Stimulated activated CD8-positive, alpha-beta memory T cell treated with anti-CD3 and anti-CD28 coated beads, Interleukin-7, amount 100 ng/mL, for 4 hours (primary cell): ENCODE measurements around the gene MRPS14.
"Not testable (repeated sequence)": the region's sequence is repeated elsewhere in the genome, so short reads cannot be mapped to it uniquely, and the experiment has no call there.

Experiments
- DNase-seq, 2 donors: peaks; one replicate each; pipeline ENCODE4 v3.0.0-alpha.2; 2020; ENCODE audit warnings: low read depth in 2 of 2

Gene MRPS14

GRCh38 chr1:175023043-175023921 is at the start of gene MRPS14:
MRPS14 (minus strand) TSS chr1:175023425; CDS start chr1:175023408, 17 bp downstream.
- DNase-seq: peak; percentile 97 to 98

DNA sequence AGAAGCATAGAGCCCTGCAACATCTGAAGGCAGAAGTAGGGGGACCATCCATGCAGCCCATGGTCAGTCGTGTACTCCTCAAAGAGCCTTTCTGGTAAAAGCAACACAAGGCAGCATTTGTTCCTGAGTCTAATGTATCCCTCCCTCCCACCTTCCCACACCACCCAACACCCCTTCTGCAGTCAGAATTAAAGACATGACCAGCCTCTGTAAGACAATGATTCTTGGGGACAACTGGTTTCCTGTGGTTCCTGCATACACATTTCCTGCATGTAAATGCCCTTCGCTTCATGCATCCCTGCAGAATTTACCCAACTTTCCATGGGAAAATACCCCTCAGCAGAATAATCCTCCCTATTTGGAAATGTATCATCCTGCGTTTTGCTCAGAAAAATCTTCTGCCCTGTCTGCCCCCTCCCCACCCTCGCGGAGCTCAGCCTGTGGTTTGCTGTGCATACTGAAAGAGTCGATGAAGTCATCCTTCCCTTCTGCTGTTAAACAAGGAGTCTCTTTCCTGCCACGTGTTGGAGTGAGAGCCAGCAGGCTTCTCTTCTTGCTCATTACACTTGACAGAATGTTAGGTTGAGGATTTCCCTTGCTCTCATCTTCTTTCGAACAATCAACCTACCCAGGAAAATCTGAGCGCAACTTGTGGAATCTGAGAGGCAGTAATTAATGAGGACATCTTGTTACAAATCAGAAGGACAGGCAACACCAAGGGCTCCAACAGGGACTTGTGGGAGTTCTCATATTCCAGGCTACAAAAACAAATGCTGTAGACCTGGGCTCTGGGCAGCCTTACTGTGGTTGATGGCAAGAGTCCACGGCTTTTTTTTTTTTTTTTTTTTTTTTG is 49.1 kb upstream of the MRPS14 start:
- no peak for DNase-seq

GRCh38 chr1:175071276-175071943 is 48.2 kb upstream of the MRPS14 start:
- no peak for DNase-seq

DNA sequence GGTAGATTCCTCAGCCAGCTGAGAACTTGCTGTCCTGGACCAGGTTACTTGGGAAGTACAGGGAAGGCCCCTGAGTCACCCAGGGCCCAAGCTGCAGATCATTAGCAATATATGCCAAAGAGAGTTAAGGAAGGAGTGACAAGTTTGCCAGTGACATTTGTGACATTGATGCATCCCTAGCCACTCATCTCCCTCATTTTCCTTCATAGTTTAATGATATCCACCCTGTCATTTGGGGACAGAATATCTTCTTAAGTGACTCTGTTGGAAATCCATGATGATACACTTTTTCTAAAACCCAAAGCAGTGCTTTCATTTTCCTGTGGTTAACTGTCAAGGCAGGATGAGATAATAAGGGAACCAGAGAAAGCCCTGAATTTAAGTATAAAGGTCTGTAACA is 47.6 kb upstream of the MRPS14 start:
- no peak for DNase-seq

GRCh38 chr1:175067362-175068106 is 44.3 kb upstream of the MRPS14 start, which contains the start of gene TNN:
TNN (plus strand) TSS chr1:175067833; CDS start chr1:175077419, 9,586 bp downstream.
- DNase-seq: no peak

DNA sequence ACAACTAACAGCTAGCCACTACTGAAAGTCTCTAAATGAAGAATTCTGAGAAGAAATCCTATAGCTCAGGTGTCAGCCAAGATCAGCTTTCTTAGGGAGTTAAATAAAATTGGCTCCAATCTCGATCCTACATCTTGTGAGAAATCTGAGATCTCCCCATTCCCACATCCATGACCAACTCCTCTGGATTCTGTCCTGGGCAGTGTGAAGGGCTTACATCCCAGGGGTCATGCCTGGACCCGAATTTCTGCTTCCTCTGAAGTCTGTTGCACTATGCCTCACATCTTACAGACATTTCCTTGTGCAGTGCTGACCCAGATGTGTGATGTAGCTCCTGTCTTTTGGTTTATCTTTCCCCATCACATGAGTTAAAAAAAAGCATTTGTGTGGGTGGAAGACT is 39.6 kb upstream of the MRPS14 start:
- DNase-seq: no peak

- no peak for DNase-seq
Observed at GRCh38 chr1:175062339-175062738, 39.1 kb upstream of the MRPS14 start.

DNA sequence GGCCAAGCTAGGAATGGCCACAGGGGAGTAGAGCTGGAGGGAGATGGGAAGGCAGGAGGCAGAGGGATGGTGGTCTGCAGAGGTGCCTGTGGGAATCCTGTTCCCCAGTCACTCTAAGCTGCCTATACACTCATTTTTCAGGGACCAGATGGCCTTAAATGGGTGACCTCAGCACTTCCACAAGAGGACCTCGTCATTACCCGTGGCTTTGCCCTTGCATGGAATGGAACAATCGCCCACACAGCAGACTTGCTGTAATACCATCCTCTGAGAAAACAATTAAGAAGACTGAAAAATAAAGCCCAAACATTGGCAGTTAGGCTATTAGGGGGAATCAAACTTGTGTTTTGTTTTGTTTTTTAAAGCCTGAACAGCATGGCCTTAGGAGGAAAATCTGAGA is 31.5 kb upstream of the MRPS14 start:
- no peak for DNase-seq

- DNase-seq: no peak
Observed at GRCh38 chr1:175050992-175051391, 27.8 kb upstream of the MRPS14 start.

DNA sequence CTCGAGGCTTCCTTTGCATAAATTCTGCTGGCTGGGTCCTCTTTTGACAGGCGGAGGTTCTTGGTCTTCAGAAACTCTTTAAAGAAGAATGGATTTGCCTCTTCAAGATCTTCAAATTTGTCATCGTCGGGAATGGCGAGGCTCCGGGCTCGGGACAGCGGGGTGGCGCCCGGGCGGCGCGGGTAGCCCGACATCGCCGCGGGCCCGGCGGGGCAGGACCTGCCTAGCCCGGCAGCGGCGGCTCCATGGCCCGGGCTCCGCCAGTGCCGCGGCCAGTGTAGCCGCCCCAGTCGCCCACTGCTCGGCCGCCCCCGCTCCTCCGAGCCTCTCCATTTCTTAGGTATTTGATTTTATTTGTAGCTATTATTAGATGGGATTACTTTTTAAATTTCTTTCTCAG is 22.3 kb upstream of the MRPS14 start:
- DNase-seq: no peak

DNA sequence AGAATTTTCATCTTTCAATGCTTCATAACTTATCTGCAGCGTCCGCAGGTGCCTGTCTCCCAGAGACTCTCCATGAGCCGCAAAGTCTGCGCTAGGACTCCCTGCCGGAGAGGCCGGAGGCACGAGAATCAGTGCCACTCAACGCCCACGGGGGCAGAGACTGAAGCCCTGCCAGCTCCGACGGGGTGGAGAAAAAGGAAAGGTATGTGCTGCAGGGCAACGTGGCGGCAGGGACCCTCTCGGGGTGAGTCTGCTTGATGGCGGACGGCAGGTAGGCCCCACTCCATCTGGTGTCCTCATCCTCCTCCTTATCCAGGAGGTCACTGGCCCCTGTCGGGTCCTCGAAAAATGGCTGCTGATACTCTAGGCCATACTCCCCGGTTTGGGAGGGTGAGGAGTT is 21.9 kb upstream of the MRPS14 start:
- no peak for DNase-seq

DNA sequence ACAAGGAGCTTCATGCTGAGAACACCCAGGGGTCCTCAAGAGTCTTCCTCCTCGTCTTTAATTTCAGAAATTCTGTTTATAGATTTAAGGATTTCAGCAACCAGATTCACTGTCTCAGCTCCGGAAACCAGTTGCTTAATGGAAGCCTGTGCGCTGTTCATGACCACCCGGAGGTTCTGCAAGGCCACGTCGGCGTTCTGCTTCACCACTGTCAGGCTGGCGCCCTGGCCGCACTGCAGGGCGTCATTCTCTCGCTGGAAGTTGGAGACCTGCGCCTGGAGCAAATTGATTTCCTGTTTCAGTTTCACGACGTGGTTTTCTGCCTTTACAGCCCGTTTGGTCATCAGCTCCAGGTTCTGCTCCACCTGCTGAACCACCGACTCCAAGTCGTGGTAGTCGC is 21.4 kb upstream of the MRPS14 start:
- not testable (repeated sequence) for DNase-seq

GRCh38 chr1:175043824-175044223 is 20.6 kb upstream of the MRPS14 start:
- DNase-seq: no peak

DNA sequence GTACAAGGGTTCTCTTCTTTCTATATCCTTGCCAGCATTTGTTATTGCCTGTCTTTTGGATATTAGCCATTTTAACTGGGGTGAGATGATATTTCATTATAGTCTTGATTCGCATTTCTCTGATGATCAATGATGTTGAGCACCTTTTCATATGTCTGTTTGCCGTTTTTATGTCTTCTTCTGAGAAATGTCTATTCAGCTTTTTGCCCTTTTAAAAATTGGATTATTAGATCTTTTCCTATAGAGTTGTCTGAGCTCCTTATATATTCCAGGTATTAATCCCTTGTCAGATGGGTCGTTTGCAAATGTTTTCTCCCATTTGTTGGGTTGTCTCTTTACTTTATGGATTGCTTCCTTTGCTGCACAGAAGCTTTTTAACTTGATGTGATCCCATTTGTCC is 19.4 kb upstream of the MRPS14 start:
- DNase-seq: no peak

- no peak for DNase-seq
Observed at GRCh38 chr1:175040324-175040879, 17.2 kb upstream of the MRPS14 start.

- DNase-seq: no peak
Observed at GRCh38 chr1:175037416-175037815, 14.2 kb upstream of the MRPS14 start.

- DNase-seq: no peak
Observed at GRCh38 chr1:175036476-175036875, 13.3 kb upstream of the MRPS14 start.

- no peak for DNase-seq
Observed at GRCh38 chr1:175035865-175036264, 12.6 kb upstream of the MRPS14 start.

DNA sequence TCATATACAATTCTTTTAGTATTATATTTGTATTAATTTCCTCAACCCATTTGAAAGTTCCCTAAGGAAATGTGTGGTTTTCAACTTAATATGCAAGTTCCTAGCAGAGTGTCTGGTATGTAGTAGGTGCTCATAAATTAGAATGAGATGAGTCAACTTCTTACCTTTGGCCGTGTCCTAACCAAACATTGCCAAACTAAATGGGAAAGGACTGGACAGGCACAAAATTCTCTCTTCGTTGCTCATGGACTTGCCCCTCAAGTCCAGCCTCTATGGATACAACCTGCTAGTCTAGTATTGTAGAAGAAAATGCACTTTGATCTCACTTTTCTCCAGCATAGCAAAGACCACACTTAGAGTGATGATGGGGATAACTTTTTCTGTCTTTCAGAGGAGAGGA is 11.6 kb upstream of the MRPS14 start:
- DNase-seq: no peak

DNA sequence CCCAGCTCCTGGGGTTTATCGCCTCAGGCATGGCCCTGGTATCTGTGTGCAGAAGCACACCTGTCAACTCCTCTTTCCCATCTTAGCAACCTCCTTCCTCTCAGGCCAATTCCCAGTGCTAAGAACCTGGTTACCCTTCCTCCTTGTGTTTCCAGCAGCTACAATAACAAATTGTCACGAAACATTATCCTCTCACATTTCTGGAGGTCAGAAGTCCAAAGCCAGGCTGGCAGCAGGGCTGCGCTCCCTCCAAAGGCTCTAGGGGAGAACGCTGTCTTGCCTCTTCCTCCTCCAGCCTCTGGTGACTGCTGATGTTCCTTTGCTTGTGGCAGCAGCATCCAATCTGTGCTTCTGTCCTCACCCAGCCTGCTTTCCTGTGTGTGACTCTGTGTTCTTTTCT is 10.7 kb upstream of the MRPS14 start:
- DNase-seq: no peak

DNA sequence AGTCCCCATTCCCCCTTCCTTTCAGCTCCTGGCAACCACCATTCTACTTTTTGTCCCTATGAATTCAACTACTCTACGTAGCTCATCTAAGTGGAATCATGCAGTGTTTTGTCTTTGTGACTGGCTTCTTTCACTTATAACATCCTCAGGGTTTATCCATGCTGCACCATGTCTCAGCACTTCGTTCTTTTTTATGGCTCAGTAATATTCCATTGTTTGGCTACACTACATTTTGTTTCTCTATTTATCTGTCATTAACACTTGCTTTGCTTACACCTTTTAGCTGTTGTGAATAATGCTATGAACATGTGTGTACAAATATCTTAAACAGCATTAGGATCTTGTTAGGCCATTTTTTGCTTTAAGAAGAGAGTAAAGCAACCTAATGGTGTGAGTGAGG is 1.5 kb upstream of the MRPS14 start:
- no peak for DNase-seq
